A549 treated with GW870086 at 1 μM for 4 hours (cell line): ENCODE results near the gene TIMP4. TPM values are rescaled to one million over a fixed set of nuclear protein-coding genes. Genes with fewer than 3 reads are reported as not detected.

ENCODE experiments used
- total RNA-seq: library from RNA; stranded (reverse); fragments of 200-300 nt; extraction: Qiagen RNA extraction; gene quantifications from 5 replicates; pipeline ENCODE4 v1.2.3, GENCODE V29; 2022; ENCODE audit warnings: low read depth

The TIMP4 gene
- 11.1 to 14.2 TPM (median 12.9 TPM) in 5 replicates for total RNA-seq

DNA sequence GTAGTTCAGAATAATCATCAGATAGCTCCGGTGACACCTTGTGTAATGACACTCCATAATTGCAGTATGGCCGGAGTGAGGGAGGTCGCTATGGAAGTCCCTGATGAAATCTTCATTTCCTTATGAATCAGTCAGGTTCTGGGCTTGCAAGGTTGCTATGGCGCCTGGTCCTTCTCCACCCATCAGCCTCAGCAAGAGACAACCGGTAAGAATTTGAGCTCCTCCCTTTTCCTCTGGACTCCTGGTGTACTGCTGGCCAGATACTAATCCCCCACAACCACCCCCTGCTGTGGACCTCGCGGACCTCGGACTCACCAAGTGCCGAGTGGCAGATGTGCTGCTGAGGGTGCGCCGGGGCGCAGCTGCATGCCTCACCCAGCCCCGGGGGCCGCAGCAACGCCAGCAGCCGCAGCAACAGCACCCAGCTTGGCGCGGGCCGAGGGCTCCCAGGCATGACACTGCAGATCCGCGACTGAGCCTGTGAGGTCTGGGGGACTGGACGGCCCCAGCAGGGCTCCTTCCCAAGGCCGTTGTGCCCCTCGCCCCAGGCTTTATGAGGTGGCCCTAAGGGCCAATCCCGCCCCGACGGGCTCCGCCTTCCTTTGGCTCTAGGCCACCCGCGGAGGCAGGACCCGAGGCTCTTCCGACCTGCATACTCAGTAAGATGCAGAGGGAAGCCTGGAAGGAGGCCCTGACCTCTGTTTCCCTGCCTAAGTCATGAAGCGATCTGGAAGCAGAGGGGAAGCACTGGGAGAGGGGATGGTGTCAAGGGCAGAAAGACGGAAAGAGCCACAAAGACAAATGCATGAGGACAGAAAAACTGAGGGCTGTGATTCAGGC, at the start of gene TIMP4:
Gene TIMP4, minus strand, starts transcription at position 526 of the 840 bp plus-strand sequence. Its CDS starts 72 bp downstream, at position 454.

Other genes starting within 250 kb of the TIMP4 start
- gene SYN2, start 154.5 kb downstream of the TIMP4 start, total RNA-seq: 0.19 to 0.46 TPM (median 0.35 TPM) in 5 replicates
- gene PPARG, start 130.2 kb upstream of the TIMP4 start, total RNA-seq: 40.9 to 42.9 TPM (median 41.2 TPM) in 5 replicates